Measurements from ENCODE around the gene METRNL. TPM values are rescaled to one million over a fixed set of nuclear protein-coding genes. Genes with fewer than 3 reads are reported as not detected.
A peak's percentile ranks its signal among the peaks of the same experiment; 100 is the strongest.
"Not testable (repeated sequence)": the region's sequence is repeated elsewhere in the genome, so short reads cannot be mapped to it uniquely, and the experiment has no call there.

METRNL gene
- total RNA-seq, 1 experiment from 2014 or later: 32.0 TPM

DNA sequence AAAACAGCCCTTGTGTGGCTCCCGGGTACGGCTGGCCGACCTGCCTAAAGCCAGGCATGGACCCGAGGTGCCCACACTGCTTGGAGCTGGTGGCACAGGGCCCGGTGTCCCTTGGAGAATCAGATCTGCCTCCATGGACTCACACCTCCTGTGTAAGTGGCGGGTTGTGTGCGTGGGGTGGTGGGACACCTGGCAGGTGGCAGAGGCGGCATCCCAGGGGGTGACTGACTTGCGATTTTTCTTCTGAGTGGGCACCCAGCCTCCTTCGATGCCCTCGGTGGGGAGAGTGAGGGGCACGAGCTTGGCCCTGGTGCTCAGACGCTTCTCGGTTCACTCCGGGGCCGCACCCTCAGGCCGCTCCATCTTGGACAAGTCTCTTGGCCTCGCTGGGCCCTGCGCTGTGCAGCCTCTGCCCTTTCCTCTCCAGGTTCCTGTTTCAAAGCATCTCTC, 35.8 kb downstream of the METRNL start:
- DNase-seq: no peak
- Histone ChIP-seq H3K4me3 (ENCODE audit: insufficient read depth, low read depth, low read length) (no peak overlapping the region), H3K36me3 (replicated peaks; ENCODE audit: control insufficient read depth, insufficient read depth, low read length) (no peaks in the 10 kb centered on the region), H3K27me3 (ENCODE audit: control insufficient read depth, insufficient read depth, low read length) (peaks cover under 1% of the 10 kb centered on the region; the same call in 1 of the 2 replicates)

DNA sequence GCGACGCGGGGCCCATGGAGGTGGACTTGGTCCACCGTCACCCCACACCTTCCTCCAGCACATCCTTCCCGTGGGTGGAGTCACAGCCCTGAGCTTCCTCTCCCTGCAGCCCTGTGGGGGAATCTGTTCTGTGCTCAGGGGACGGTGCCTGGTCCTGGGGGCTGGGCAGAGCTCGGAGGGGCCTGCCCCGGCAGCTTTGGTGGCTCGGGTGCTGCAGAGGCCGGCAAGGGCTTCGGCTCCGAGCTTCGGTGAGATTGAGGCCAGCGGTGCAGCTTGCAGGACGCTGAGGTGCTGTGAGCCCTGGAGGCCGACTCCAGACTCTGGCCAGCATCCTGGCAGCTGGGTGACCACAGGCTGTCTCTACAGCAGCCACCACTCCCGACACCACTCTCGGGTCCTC, 36.4 kb downstream of the METRNL start:
- no peak overlapping the region for H3K4me3 ChIP-seq (ENCODE audit: insufficient read depth, low read depth, low read length)
- H3K27me3 ChIP-seq (ENCODE audit: control insufficient read depth, insufficient read depth, low read length): peaks cover 3% of the 10 kb centered on the region; the same call in 1 of the 2 replicates
- H3K36me3 ChIP-seq (replicated peaks; ENCODE audit: control insufficient read depth, insufficient read depth, low read length): no peaks in the 10 kb centered on the region
- DNase-seq: peak; percentile 52

DNA sequence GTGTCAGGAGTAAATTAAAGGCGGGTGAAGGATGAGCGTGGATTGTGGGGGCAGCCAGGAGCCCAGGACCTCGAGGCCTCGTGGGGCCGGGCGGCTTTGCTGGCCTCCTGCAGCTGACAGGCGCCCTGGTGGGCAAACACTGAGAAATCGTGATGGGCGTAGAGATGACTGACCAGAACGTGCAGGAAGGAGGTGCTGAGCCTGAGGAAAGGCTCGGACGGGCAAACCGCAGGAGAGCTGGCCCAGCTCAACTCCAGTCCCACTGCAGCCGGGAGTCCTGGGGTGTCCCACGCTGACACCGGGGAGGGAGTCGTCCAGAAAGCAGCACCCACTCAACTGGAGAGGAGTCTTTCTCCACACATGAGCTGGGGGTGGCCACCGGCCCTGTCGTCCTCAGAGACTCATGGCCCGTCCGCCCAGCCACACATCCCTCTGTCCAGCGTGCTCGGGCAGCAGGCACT, 36.9 kb downstream of the METRNL start:
- DNase-seq: no peak
- Histone ChIP-seq H3K36me3 (replicated peaks; ENCODE audit: control insufficient read depth, insufficient read depth, low read length) (no peaks in the 10 kb centered on the region), H3K4me3 (ENCODE audit: insufficient read depth, low read depth, low read length) (no peak overlapping the region), H3K27me3 (ENCODE audit: control insufficient read depth, insufficient read depth, low read length) (peaks cover 3% of the 10 kb centered on the region; the same call in 1 of the 2 replicates)

DNA sequence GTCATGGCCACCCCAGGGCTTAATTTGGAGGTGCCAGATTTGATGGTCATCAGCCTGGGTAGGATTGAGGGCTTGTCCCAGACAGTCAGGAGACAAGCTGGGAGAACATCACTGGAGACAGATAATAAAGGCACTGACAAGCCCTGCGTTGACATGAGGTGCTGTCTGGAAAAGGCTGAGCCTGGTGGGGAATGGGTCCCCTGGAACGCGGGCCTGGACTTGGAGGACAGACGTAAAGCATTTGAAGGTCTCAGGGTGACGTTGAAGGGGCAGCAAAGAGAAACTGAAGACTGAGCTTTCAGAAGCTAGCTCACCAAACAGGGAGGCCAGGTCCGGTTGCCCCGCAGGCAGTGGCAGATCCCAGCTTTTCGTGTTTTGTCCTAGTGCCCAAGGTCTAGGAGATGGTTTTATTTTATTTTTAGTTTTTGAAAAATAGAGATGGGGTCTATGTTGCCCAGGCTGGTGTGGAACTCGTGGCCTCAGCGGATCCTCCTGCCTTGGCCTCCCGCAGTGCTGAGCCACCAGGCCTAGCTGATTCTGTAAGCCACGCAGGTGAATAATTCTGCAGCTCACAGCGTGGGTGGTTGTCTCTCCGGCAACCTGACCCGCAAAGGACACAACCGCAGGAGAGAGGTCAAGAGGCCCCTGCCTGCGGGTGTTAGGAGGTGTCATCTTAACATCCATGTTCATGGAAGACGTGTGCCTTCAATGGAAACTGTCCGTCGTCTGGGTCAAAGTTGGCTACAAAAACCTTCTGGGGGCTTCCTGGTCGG, 37.6 kb downstream of the METRNL start:
- peaks cover 7% of the 10 kb centered on the region for H3K27me3 ChIP-seq (ENCODE audit: control insufficient read depth, insufficient read depth, low read length)
- H3K4me3 ChIP-seq (ENCODE audit: insufficient read depth, low read depth, low read length): no peak overlapping the region
- no peaks in the 10 kb centered on the region for H3K36me3 ChIP-seq (replicated peaks; ENCODE audit: control insufficient read depth, insufficient read depth, low read length)
- DNase-seq: no peak

DNA sequence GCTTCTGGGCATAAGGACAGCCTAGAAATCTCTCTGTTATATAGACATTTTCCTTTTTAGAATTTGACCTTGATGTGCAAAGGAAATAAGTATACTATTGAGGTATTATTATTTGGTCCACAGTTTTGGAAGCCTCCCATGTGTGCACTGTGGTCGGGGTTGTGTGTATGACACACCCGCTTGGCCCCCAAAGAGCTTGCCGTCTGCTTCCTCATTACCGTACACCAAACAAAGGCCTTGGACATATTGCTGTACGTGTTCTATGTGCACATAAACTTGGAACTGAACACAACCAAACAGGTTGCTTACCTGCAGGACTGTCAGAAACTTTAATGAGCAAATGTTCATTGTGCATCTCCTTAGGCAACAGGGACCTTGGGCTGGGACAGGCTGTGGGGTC, 38.2 kb downstream of the METRNL start:
- Histone ChIP-seq H3K36me3 (replicated peaks; ENCODE audit: control insufficient read depth, insufficient read depth, low read length) (no peaks in the 10 kb centered on the region), H3K27me3 (ENCODE audit: control insufficient read depth, insufficient read depth, low read length) (peaks cover 11% of the 10 kb centered on the region), H3K4me3 (ENCODE audit: insufficient read depth, low read depth, low read length) (no peak overlapping the region)
- no peak for DNase-seq

DNA sequence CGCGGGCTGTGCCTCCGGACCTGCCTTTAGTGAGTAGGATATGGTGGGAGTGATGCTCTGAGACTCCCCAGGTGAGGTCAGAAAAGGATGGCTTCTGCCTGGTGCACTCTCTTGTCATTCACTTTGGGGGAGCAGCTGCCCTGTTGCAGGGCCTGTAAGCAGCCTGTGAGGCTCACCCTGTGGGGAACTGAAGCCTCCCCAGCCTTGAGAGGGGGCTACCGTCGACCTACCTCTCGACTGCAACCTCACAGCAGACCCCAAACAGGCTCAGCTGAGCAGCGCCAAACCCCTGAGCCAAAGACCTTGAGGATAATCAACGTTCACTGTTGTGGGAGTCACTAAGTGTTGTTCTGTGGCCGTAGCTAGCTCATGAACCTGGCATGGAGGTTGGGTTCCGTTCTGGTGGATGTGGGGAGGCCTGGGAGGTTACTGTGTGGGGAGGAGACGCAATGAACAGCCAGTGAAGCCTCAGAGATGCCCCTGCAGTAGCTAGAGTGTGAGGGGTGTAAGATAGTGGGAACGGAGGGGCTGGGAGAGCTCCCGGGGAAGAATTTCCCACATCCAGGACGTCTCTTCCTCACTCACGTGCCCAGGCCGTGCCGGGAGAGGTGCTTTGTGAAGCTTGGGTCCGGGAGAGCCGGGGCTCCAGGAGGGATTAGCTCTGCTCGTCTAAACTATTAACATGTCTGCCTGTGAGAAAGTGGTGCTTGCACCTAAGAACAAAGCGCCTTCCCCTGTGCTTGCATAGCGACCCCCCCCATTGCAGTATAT, 38.8 kb downstream of the METRNL start:
- peaks cover 11% of the 10 kb centered on the region for H3K27me3 ChIP-seq (ENCODE audit: control insufficient read depth, insufficient read depth, low read length)

DNA sequence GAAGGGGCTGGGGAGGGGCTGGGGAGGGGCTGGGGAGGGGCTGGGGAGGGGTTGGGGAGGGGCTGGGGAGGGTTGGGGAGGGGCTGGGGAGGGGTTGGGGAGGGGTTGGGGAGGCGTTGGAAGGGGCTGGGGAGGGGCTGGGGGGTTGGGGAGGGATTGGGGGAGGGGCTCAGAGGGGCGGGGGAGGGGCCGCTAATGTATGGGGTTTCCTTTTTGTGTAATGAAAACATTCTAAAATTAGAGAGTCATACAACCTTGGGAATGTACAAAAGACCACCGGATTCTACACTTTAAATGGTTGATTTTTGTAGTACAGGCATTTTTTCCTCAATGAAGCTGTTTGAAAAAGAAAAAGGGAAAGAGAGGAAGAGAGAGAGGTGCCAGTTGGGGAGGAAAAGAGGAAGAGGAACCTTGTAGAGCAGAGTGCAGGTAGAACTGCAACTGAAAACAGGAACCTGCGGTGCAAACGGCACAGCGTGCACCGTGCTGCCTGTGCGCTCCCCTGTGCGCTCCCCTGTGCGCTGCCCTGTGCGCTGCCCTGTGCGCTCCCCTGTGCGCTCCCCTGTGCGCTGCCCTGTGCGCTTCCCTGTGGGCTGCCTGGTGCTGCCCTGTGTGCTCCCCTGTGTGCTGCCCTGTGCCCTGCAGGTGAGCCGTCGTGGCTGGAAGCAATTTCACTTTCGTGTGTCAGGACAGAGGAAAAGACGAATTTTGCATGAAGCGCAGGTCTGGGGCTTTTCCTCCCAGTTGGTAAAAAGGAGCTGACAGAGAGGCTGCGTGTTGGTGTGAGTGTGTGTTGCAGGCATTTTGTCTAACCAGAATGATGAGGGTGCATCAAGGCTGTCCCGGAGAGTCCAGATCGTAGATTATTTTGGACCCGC, 40.8 kb downstream of the METRNL start:
- Histone ChIP-seq H3K27me3 (ENCODE audit: control insufficient read depth, insufficient read depth, low read length) (peaks cover 11% of the 10 kb centered on the region), H3K36me3 (replicated peaks; ENCODE audit: control insufficient read depth, insufficient read depth, low read length) (no peaks in the 10 kb centered on the region), H3K4me3 (ENCODE audit: insufficient read depth, low read depth, low read length) (peak overlapping the region; percentile 46)
- DNase-seq: peak; percentile 84

More for the DNA sequence above, 38.8 kb downstream of the METRNL start:
- H3K36me3 ChIP-seq (replicated peaks; ENCODE audit: control insufficient read depth, insufficient read depth, low read length): no peaks in the 10 kb centered on the region
- DNase-seq: peak; percentile 70
- no peak overlapping the region for H3K4me3 ChIP-seq (ENCODE audit: insufficient read depth, low read depth, low read length)

DNA sequence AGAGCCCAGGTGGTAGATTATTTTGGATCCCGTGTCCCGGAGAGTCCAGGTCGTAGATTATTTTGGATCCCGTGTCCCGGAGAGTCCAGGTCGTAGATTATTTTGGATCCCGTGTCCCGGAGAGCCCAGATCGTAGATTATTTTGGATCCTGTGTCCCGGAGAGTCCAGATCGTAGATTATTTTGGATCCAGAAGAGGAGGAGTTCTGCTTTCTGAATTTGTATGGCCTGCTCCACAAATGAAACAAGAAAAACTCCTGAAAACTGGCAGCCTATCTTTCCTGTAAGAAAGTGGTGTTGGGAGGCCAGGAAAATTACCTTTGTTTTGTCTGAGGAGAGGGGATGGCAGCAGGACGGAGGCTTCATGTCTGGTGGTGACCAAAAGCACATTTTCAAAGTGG, 42.1 kb downstream of the METRNL start:
- peaks cover 11% of the 10 kb centered on the region for H3K27me3 ChIP-seq (ENCODE audit: control insufficient read depth, insufficient read depth, low read length)

DNA sequence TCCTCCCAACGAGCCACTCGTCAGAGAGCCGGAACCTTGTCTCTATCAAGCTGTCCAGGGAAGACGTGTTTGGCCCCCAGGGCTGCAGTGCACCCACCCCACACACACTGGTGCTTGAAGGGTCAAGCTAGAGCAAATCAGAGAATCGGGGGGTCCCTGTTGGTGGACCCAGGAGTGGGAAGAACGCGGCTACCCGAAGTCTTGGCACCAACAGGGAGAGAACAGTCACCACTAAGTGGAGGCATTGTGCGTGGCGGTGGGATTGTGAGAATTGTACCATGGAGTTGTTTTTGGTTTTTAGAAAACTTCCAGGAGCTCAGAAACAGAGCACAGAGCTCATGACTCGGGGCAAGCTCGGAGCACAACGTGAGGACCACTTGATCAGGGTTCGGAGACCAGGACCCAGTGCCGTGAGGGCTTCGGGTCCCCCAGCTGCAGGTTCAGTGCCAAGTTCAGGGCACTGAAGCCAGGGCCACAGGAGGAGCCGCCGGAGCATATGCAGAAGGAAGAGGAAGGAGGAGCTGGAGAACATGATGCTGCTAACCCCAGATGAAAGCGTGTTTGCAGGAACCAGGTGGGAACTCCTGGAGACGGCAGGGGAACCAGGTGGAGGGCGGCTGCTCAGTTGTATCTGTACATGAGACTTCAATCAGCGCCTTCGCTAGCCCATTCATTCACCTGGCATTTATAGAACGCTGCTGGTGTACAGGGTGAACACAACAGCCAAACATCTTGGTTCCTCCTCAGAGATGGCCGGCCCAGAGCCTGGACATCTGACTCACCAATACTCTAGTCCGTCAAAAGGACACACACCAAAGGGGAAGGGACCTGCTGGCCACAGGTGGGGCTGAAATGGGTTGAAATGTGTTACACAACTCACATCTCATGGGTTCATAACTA, 42.8 kb downstream of the METRNL start:
- Histone ChIP-seq H3K4me3 (ENCODE audit: insufficient read depth, low read depth, low read length) (no peak overlapping the region), H3K27me3 (ENCODE audit: control insufficient read depth, insufficient read depth, low read length) (peaks cover 11% of the 10 kb centered on the region), H3K36me3 (replicated peaks; ENCODE audit: control insufficient read depth, insufficient read depth, low read length) (no peaks in the 10 kb centered on the region)
- peak; percentile 45 for DNase-seq

More for the DNA sequence above, 42.1 kb downstream of the METRNL start:
- not testable (repeated sequence) for H3K4me3 ChIP-seq (ENCODE audit: insufficient read depth, low read depth, low read length); DNase-seq; H3K36me3 ChIP-seq (replicated peaks; ENCODE audit: control insufficient read depth, insufficient read depth, low read length)

DNA sequence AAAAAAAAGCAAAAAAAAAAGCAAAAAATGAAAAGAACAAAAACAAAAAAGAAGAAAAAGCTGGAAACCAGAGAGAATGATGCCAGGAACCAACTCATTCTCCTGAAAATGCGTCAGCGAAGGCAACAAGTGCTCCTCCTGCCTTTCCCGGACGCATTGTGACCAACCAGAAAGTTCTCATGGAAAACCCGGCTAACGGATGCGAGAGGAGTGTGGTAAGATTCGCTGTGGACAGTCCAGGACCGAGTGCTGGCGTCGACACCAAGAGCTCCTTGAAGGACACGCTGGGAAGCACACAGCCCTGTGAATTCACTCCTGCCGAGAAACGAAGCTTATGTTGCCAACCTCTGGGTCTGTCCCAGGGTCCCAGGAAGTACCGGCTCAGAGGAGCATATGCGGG, 43.4 kb downstream of the METRNL start:
- peak; percentile 71 for DNase-seq
- Histone ChIP-seq H3K4me3 (ENCODE audit: insufficient read depth, low read depth, low read length) (no peak overlapping the region), H3K27me3 (ENCODE audit: control insufficient read depth, insufficient read depth, low read length) (peaks cover 11% of the 10 kb centered on the region), H3K36me3 (replicated peaks; ENCODE audit: control insufficient read depth, insufficient read depth, low read length) (no peaks in the 10 kb centered on the region)

DNA sequence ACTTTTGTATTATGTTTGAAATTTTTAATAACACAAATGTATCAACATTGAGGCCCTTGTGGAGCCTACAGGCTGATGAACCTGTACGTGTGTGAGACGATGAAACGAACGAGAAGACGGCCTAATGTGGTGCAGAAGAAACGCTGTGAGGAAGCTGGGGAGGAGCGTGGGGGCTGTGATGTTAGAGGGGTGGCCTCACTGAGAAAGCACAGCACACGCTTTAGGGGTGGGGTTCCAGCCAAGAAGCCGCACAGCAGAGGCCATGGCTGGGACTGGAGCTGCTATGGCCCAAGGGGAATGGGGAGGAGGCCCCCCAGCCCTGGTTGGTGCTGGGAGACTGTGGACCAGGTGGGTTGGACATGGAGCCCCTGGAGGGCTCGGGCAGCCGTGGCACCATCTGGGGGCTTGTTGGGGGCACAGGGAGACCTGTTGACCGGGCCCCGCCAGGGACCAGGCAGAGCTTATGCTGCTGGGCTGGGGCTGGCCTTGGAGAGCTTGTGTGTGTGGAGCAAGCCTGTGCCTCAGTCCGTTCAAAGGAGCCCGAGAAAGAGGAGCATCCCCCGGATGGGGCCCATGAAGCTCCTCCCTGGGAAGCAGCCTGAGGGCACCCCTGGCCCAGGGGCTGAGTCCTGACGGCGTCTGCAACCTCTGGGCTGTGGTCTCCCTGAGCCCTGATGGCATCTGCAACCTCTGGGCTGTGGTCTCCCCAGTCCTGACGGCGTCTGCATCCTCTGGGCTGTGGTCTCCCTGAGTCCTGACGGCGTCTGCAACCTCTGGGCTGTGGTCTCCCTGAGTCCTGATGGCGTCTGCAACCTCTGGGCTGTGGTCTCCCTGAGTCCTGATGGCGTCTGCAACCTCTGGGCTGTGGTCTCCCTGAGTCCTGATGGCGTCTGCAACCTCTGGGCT, 44.7 kb downstream of the METRNL start:
- DNase-seq: peak; percentile 49
- Histone ChIP-seq H3K36me3 (replicated peaks; ENCODE audit: control insufficient read depth, insufficient read depth, low read length) (no peaks in the 10 kb centered on the region), H3K27me3 (ENCODE audit: control insufficient read depth, insufficient read depth, low read length) (peaks cover 11% of the 10 kb centered on the region), H3K4me3 (ENCODE audit: insufficient read depth, low read depth, low read length) (no peak overlapping the region)

DNA sequence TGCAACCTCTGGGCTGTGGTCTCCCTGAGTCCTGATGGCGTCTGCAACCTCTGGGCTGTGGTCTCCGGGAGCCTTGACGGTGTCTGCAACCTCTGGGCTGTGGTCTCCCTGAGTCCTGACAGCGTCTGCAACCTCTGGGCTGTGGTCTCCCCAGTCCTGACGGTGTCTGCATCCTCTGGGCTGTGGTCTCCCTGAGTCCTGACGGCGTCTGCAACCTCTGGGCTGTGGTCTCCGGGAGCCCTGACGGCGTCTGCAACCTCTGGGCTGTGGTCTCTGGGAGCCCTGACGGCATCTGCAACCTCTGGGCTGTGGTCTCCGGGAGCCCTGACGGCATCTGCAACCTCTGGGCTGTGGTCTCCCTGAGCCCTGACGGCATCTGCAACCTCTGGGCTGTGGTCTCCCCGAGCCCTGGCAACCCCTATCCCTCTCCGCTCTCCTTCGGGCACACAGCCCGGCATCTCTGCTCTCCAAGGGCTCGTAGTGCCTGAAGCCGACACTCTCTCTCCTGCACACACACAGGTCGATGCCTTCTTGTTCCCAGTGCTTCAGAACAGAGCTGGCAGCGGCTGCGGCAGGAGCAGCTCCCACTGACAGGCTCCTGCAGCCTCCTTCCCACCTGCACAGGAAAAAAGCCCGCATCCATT, 45.6 kb downstream of the METRNL start:
- Histone ChIP-seq H3K4me3 (ENCODE audit: insufficient read depth, low read depth, low read length) (no peak overlapping the region), H3K27me3 (ENCODE audit: control insufficient read depth, insufficient read depth, low read length) (peaks cover 11% of the 10 kb centered on the region), H3K36me3 (replicated peaks; ENCODE audit: control insufficient read depth, insufficient read depth, low read length) (no peaks in the 10 kb centered on the region)
- peak; percentile 46 for DNase-seq

Measured in H7 (cell line).